IMR-90 (cell line): ENCODE results near the gene MLX.

ENCODE experiments used
- FOS ChIP-seq: fragments of 150-350 bp; IDR thresholded peaks from 2 replicates; pipeline ENCODE4 v1.6.1; 2016; ENCODE audit warnings: low read depth, low read length
- MAFK ChIP-seq: IDR thresholded peaks from 2 replicates; pipeline ENCODE4 v1.6.1; 2012; ENCODE audit warnings: low read depth, low read length, improper control_type of control experiment
- MXI1 ChIP-seq: IDR thresholded peaks from 2 replicates; pipeline ENCODE4 v1.6.1; 2012; ENCODE audit warnings: low read depth, mild to moderate bottlenecking, low read length, moderate library complexity, borderline replicate concordance
- POLR2A ChIP-seq: IDR thresholded peaks from 2 replicates; pipeline ENCODE4 v1.6.1; 2012; ENCODE audit warnings: mild to moderate bottlenecking, low read depth, low read length
- RAD21 ChIP-seq: IDR thresholded peaks from 2 replicates; pipeline ENCODE4 v1.6.1; 2012; ENCODE audit warnings: low read length, improper control_type of control experiment
- RCOR1 ChIP-seq: IDR thresholded peaks from 2 replicates; pipeline ENCODE4 v1.6.1; 2012; ENCODE audit warnings: mild to moderate bottlenecking, low read length, improper control_type of control experiment; ENCODE audit not compliant: insufficient replicate concordance
- SMC3 ChIP-seq: fragments of 150-350 bp; IDR thresholded peaks from 2 replicates; pipeline ENCODE4 v1.6.1; 2016; ENCODE audit warnings: low read depth, mild to moderate bottlenecking, antibody characterized with exemption, low read length, moderate library complexity
- TF ChIP-seq, protein P1 (sequence below): conservative IDR thresholded peaks from 2 replicates; pipeline ENCODE4 v1.5.1; 2012; ENCODE audit warnings: mild to moderate bottlenecking, low read depth, low read length, improper control_type of control experiment
- TF ChIP-seq, protein P2 (sequence below): fragments of 150-350 bp; IDR thresholded peaks from 2 replicates; pipeline ENCODE4 v1.6.1; 2017; ENCODE audit warnings: mild to moderate bottlenecking, antibody characterized with exemption, low read length, low read depth
- TF ChIP-seq, protein P3 (sequence below): fragments of 150-350 bp; IDR thresholded peaks from 2 replicates; pipeline ENCODE4 v1.6.1; 2016; ENCODE audit warnings: low read depth, mild to moderate bottlenecking, low read length, moderate library complexity, borderline replicate concordance

DNA sequence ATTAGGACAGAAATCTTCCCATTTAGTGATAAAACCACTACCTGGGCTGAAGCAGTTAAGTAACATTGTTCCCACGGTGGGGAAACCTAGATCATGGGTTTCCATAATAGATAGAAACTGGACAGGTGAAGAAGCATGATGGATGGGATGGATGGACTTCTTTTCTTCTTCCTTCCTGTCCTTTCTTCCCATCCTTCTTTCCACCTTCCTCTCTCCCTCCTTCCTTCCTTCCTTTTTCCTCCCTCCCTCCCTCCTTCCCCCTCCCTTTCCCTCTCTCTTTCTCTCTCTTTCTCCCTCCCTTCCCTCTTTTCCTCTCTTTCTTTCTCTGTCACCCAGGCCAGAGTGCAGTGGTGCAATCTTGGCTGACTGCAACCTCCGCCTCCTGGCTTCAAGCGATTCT, 7.6 kb downstream of the MLX start:
- TF ChIP-seq, protein P1, sequence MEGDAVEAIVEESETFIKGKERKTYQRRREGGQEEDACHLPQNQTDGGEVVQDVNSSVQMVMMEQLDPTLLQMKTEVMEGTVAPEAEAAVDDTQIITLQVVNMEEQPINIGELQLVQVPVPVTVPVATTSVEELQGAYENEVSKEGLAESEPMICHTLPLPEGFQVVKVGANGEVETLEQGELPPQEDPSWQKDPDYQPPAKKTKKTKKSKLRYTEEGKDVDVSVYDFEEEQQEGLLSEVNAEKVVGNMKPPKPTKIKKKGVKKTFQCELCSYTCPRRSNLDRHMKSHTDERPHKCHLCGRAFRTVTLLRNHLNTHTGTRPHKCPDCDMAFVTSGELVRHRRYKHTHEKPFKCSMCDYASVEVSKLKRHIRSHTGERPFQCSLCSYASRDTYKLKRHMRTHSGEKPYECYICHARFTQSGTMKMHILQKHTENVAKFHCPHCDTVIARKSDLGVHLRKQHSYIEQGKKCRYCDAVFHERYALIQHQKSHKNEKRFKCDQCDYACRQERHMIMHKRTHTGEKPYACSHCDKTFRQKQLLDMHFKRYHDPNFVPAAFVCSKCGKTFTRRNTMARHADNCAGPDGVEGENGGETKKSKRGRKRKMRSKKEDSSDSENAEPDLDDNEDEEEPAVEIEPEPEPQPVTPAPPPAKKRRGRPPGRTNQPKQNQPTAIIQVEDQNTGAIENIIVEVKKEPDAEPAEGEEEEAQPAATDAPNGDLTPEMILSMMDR, result no peak
- TF ChIP-seq MAFK (no peak), RCOR1 (no peak), SMC3 (no peak), FOS (no peak), RAD21 (no peak), MXI1 (no peak), POLR2A (no peak)
- TF ChIP-seq, protein P2, sequence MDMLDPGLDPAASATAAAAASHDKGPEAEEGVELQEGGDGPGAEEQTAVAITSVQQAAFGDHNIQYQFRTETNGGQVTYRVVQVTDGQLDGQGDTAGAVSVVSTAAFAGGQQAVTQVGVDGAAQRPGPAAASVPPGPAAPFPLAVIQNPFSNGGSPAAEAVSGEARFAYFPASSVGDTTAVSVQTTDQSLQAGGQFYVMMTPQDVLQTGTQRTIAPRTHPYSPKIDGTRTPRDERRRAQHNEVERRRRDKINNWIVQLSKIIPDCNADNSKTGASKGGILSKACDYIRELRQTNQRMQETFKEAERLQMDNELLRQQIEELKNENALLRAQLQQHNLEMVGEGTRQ, result no peak
- TF ChIP-seq, protein P3, sequence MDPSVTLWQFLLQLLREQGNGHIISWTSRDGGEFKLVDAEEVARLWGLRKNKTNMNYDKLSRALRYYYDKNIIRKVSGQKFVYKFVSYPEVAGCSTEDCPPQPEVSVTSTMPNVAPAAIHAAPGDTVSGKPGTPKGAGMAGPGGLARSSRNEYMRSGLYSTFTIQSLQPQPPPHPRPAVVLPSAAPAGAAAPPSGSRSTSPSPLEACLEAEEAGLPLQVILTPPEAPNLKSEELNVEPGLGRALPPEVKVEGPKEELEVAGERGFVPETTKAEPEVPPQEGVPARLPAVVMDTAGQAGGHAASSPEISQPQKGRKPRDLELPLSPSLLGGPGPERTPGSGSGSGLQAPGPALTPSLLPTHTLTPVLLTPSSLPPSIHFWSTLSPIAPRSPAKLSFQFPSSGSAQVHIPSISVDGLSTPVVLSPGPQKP, result no peak
